Rectal smooth muscle tissue (tissue), 1 donor: ENCODE data around the gene THRB.
A peak's percentile ranks its signal among the peaks of the same experiment; 100 is the strongest.
"Not testable (repeated sequence)": the region's sequence is repeated elsewhere in the genome, so short reads cannot be mapped to it uniquely, and the experiment has no call there.

Experiments used
- H3K27ac ChIP-seq: one replicate; pipeline ENCODE4 v1.7.0; 2013; ENCODE audit warnings: low read depth, low read length, inconsistent platforms
- H3K27me3 ChIP-seq: one replicate; pipeline ENCODE4 v1.7.0; 2013; ENCODE audit warnings: low read length; ENCODE audit not compliant: control insufficient read depth, insufficient read depth
- H3K36me3 ChIP-seq: one replicate; pipeline ENCODE4 v1.7.0; 2013; ENCODE audit warnings: low read length; ENCODE audit not compliant: control insufficient read depth, insufficient read depth
- H3K4me1 ChIP-seq: one replicate; pipeline ENCODE4 v1.7.0; 2013; ENCODE audit warnings: low read length; ENCODE audit not compliant: control insufficient read depth, insufficient read depth
- H3K4me3 ChIP-seq: one replicate; pipeline ENCODE4 v1.7.0; 2013; ENCODE audit warnings: low read length
- H3K9ac ChIP-seq: one replicate; pipeline ENCODE4 v1.7.0; 2013; ENCODE audit warnings: low read length

Gene THRB

GRCh38 chr3:24401811-24402185 lies 92.9 kb downstream of the THRB start:
- no peaks in the 10 kb centered on the region for H3K27me3 ChIP-seq
- H3K9ac ChIP-seq: no peak overlapping the region
- no peak overlapping the region for H3K27ac ChIP-seq
- no peaks in the 10 kb centered on the region for H3K36me3 ChIP-seq
- H3K4me3 ChIP-seq: no peak overlapping the region
- peaks cover 16% of the 10 kb centered on the region for H3K4me1 ChIP-seq

GRCh38 chr3:24401090-24401810 lies 93.4 kb downstream of the THRB start:
- H3K27ac ChIP-seq: no peak overlapping the region
- H3K9ac ChIP-seq: no peak overlapping the region
- H3K27me3 ChIP-seq: no peaks in the 10 kb centered on the region
- no peak overlapping the region for H3K4me3 ChIP-seq
- H3K4me1 ChIP-seq: peaks cover 16% of the 10 kb centered on the region
- no peaks in the 10 kb centered on the region for H3K36me3 ChIP-seq

- no peak overlapping the region for H3K27ac ChIP-seq
- no peaks in the 10 kb centered on the region for H3K27me3 ChIP-seq
- H3K4me3 ChIP-seq: no peak overlapping the region
- H3K4me1 ChIP-seq: peaks cover 16% of the 10 kb centered on the region
- no peaks in the 10 kb centered on the region for H3K36me3 ChIP-seq
- no peak overlapping the region for H3K9ac ChIP-seq
These were observed 94.2 kb downstream of the THRB start for GRCh38 chr3:24400450-24400849.

GRCh38 chr3:24400015-24400414 lies 94.6 kb downstream of the THRB start:
- peaks cover 16% of the 10 kb centered on the region for H3K4me1 ChIP-seq
- H3K4me3 ChIP-seq: no peak overlapping the region
- no peak overlapping the region for H3K27ac ChIP-seq
- no peak overlapping the region for H3K9ac ChIP-seq
- H3K27me3 ChIP-seq: no peaks in the 10 kb centered on the region
- H3K36me3 ChIP-seq: no peaks in the 10 kb centered on the region

GRCh38 chr3:24399614-24400013 lies 95.0 kb downstream of the THRB start:
- peaks cover 16% of the 10 kb centered on the region for H3K4me1 ChIP-seq
- no peaks in the 10 kb centered on the region for H3K27me3 ChIP-seq
- no peak overlapping the region for H3K9ac ChIP-seq
- no peaks in the 10 kb centered on the region for H3K36me3 ChIP-seq
- no peak overlapping the region for H3K27ac ChIP-seq
- H3K4me3 ChIP-seq: no peak overlapping the region

- peaks cover 16% of the 10 kb centered on the region for H3K4me1 ChIP-seq
- not testable (repeated sequence) for H3K27ac ChIP-seq, H3K36me3 ChIP-seq, H3K9ac ChIP-seq, H3K4me3 ChIP-seq, H3K27me3 ChIP-seq
These were observed 95.9 kb downstream of the THRB start for GRCh38 chr3:24398712-24399111.

- peaks cover 10% of the 10 kb centered on the region for H3K4me1 ChIP-seq
- H3K27me3 ChIP-seq: no peaks in the 10 kb centered on the region
- no peak overlapping the region for H3K27ac ChIP-seq
- H3K9ac ChIP-seq: no peak overlapping the region
- no peak overlapping the region for H3K4me3 ChIP-seq
- H3K36me3 ChIP-seq: no peaks in the 10 kb centered on the region
These were observed 98.3 kb downstream of the THRB start for GRCh38 chr3:24396338-24396737.

GRCh38 chr3:24394754-24395153 lies 99.9 kb downstream of the THRB start:
- Histone ChIP-seq H3K27ac (no peak overlapping the region), H3K4me3 (no peak overlapping the region), H3K9ac (no peak overlapping the region), H3K4me1 (peaks cover 10% of the 10 kb centered on the region), H3K27me3 (no peaks in the 10 kb centered on the region), H3K36me3 (no peaks in the 10 kb centered on the region)

- no peak overlapping the region for H3K4me3 ChIP-seq
- H3K4me1 ChIP-seq: peaks cover 20% of the 10 kb centered on the region
- no peaks in the 10 kb centered on the region for H3K36me3 ChIP-seq
- H3K9ac ChIP-seq: no peak overlapping the region
- H3K27ac ChIP-seq: no peak overlapping the region
- no peaks in the 10 kb centered on the region for H3K27me3 ChIP-seq
These were observed 101.3 kb downstream of the THRB start for GRCh38 chr3:24393316-24393715.

- Histone ChIP-seq H3K27ac (peak overlapping the region; percentile 34), H3K36me3 (no peaks in the 10 kb centered on the region), H3K9ac (no peak overlapping the region), H3K4me3 (peak overlapping the region; percentile 7), H3K27me3 (no peaks in the 10 kb centered on the region), H3K4me1 (peaks cover 24% of the 10 kb centered on the region)
These were observed 104.2 kb downstream of the THRB start for GRCh38 chr3:24390169-24391130.

GRCh38 chr3:24389108-24390090 lies 105.3 kb downstream of the THRB start:
- Histone ChIP-seq H3K27ac (peak overlapping the region; percentile 34), H3K27me3 (no peaks in the 10 kb centered on the region), H3K4me3 (no peak overlapping the region), H3K9ac (no peak overlapping the region), H3K36me3 (no peaks in the 10 kb centered on the region), H3K4me1 (peaks cover 24% of the 10 kb centered on the region)

- H3K36me3 ChIP-seq: no peaks in the 10 kb centered on the region
- no peak overlapping the region for H3K9ac ChIP-seq
- H3K4me3 ChIP-seq: no peak overlapping the region
- peak overlapping the region; percentile 34 for H3K27ac ChIP-seq
- H3K27me3 ChIP-seq: no peaks in the 10 kb centered on the region
- H3K4me1 ChIP-seq: peaks cover 24% of the 10 kb centered on the region
These were observed 106.0 kb downstream of the THRB start for GRCh38 chr3:24388611-24389010.
